ENCODE results near the gene TMTC1. TPM values are rescaled to one million over a fixed set of nuclear protein-coding genes. Genes with fewer than 3 reads are reported as not detected.

TMTC1 gene
- total and polyA plus RNA-seq, 8 donors = 0.85 to 37.7 (median 1.9) TPM

GRCh38 chr12:29702222-29702621 lies 81.5 kb downstream of the TMTC1 start:
- H3K4me3 ChIP-seq = no peak overlapping the region
- H3K9me3 ChIP-seq = no peaks in the 10 kb centered on the region
- intact Hi-C loops (cut with DNase I) = no loop called here
- H3K27ac ChIP-seq = no peak overlapping the region
- H3K4me1 ChIP-seq = no peaks in the 10 kb centered on the region
- no peak for DNase-seq
- no peak for ATAC-seq
- TF ChIP-seq CTCF (IDR thresholded peaks at IDR 0.05) = no peak
- H3K36me3 ChIP-seq = no peaks in the 10 kb centered on the region
- H3K27me3 ChIP-seq = no peaks in the 10 kb centered on the region

- Histone ChIP-seq H3K27ac (no peak overlapping the region), H3K4me3 (no peak overlapping the region), H3K36me3 (no peaks in the 10 kb centered on the region), H3K4me1 (no peaks in the 10 kb centered on the region), H3K27me3 (no peaks in the 10 kb centered on the region), H3K9me3 (no peaks in the 10 kb centered on the region)
- ATAC-seq = no peak
- no peak for DNase-seq
- intact Hi-C loops (cut with DNase I) = no loop called here
- no peak for TF ChIP-seq CTCF (IDR thresholded peaks at IDR 0.05)
Observed at GRCh38 chr12:29700761-29701481, 82.8 kb downstream of the TMTC1 start.

GRCh38 chr12:29698756-29699155 lies 85.0 kb downstream of the TMTC1 start:
- Histone ChIP-seq H3K4me3 (no peak overlapping the region), H3K4me1 (no peaks in the 10 kb centered on the region), H3K27me3 (no peaks in the 10 kb centered on the region), H3K9me3 (no peaks in the 10 kb centered on the region), H3K36me3 (no peaks in the 10 kb centered on the region), H3K27ac (no peak overlapping the region)
- TF ChIP-seq CTCF (IDR thresholded peaks at IDR 0.05) = no peak
- DNase-seq = no peak
- ATAC-seq = no peak
- intact Hi-C loops (cut with DNase I) = no loop called here

- intact Hi-C loops (cut with DNase I) = no loop called here
Observed at GRCh38 chr12:29695800-29696199, 87.9 kb downstream of the TMTC1 start.

GRCh38 chr12:29695026-29695425 lies 88.7 kb downstream of the TMTC1 start:
- TF ChIP-seq CTCF (IDR thresholded peaks at IDR 0.05) = no peak
- ATAC-seq (no peak), DNase-seq (no peak)
- H3K4me1 ChIP-seq = peaks cover 0 to 8% of the 10 kb centered on the region in 2 donors
- H3K27ac ChIP-seq = no peak overlapping the region
- H3K36me3 ChIP-seq = no peaks in the 10 kb centered on the region
- H3K4me3 ChIP-seq = no peak overlapping the region
- intact Hi-C loops (cut with DNase I) = no loop called here
- no peaks in the 10 kb centered on the region for H3K27me3 ChIP-seq
- no peaks in the 10 kb centered on the region for H3K9me3 ChIP-seq

More at GRCh38 chr12:29695800-29696199, 87.9 kb downstream of the TMTC1 start:
- H3K9me3 ChIP-seq = no peaks in the 10 kb centered on the region
- H3K4me1 ChIP-seq = peaks cover 0 to 8% of the 10 kb centered on the region in 2 donors
- no peak for DNase-seq
- H3K36me3 ChIP-seq = no peaks in the 10 kb centered on the region
- H3K4me3 ChIP-seq = no peak overlapping the region
- no peaks in the 10 kb centered on the region for H3K27me3 ChIP-seq
- TF ChIP-seq CTCF (IDR thresholded peaks at IDR 0.05) = no peak
- no peak for ATAC-seq
- no peak overlapping the region for H3K27ac ChIP-seq
